HL-60 (cell line): Measurements from ENCODE around the gene TRIM23.
"Not testable (repeated sequence)": the region's sequence is repeated elsewhere in the genome, so short reads cannot be mapped to it uniquely, and the experiment has no call there.

Source experiments
- TF ChIP-seq, protein P1 (sequence below): IDR thresholded peaks from one replicate; pipeline ENCODE4 v1.5.1; 2011; ENCODE audit warnings: low read length, control low read depth, inconsistent platforms; ENCODE audit not compliant: insufficient read depth
- TF ChIP-seq, protein P2 (sequence below): IDR thresholded peaks from 2 replicates; pipeline ENCODE4 v1.6.1; 2012; ENCODE audit warnings: low read depth; ENCODE audit not compliant: insufficient replicate concordance

- TF ChIP-seq, protein P1, sequence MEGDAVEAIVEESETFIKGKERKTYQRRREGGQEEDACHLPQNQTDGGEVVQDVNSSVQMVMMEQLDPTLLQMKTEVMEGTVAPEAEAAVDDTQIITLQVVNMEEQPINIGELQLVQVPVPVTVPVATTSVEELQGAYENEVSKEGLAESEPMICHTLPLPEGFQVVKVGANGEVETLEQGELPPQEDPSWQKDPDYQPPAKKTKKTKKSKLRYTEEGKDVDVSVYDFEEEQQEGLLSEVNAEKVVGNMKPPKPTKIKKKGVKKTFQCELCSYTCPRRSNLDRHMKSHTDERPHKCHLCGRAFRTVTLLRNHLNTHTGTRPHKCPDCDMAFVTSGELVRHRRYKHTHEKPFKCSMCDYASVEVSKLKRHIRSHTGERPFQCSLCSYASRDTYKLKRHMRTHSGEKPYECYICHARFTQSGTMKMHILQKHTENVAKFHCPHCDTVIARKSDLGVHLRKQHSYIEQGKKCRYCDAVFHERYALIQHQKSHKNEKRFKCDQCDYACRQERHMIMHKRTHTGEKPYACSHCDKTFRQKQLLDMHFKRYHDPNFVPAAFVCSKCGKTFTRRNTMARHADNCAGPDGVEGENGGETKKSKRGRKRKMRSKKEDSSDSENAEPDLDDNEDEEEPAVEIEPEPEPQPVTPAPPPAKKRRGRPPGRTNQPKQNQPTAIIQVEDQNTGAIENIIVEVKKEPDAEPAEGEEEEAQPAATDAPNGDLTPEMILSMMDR: not testable (repeated sequence)
- TF ChIP-seq, protein P2, sequence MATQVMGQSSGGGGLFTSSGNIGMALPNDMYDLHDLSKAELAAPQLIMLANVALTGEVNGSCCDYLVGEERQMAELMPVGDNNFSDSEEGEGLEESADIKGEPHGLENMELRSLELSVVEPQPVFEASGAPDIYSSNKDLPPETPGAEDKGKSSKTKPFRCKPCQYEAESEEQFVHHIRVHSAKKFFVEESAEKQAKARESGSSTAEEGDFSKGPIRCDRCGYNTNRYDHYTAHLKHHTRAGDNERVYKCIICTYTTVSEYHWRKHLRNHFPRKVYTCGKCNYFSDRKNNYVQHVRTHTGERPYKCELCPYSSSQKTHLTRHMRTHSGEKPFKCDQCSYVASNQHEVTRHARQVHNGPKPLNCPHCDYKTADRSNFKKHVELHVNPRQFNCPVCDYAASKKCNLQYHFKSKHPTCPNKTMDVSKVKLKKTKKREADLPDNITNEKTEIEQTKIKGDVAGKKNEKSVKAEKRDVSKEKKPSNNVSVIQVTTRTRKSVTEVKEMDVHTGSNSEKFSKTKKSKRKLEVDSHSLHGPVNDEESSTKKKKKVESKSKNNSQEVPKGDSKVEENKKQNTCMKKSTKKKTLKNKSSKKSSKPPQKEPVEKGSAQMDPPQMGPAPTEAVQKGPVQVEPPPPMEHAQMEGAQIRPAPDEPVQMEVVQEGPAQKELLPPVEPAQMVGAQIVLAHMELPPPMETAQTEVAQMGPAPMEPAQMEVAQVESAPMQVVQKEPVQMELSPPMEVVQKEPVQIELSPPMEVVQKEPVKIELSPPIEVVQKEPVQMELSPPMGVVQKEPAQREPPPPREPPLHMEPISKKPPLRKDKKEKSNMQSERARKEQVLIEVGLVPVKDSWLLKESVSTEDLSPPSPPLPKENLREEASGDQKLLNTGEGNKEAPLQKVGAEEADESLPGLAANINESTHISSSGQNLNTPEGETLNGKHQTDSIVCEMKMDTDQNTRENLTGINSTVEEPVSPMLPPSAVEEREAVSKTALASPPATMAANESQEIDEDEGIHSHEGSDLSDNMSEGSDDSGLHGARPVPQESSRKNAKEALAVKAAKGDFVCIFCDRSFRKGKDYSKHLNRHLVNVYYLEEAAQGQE: not testable (repeated sequence)
These were observed 2.2 kb downstream of the TRIM23 start for GRCh38 chr5:65621961-65622360.
